ENCODE results near the gene PDE2A. TPM values are rescaled to one million over a fixed set of nuclear protein-coding genes. Genes with fewer than 3 reads are reported as not detected.

The PDE2A gene
- total and polyA plus RNA-seq, 10 of the 15 experiments (the other 5 are each of a cell fraction or from before 2014, with no cell fraction given) = 0.06 to 0.15 (median 0.11) TPM; not detected in 6

- DNase-seq (ENCODE audit: low read depth, low spot score) (no peak), FAIRE-seq (no peak), ATAC-seq (no peak)
- peaks cover 42 to 59% of the 10 kb centered on the region in 2 experiments for H3K36me3 ChIP-seq (ENCODE audit: control insufficient read depth in 2 of 2, insufficient read depth in 2 of 2, low read length in 1 of 2)
- H3K4me2 ChIP-seq (ENCODE audit: control insufficient read depth, insufficient read depth) = no peak overlapping the region
- H3K27ac ChIP-seq (ENCODE audit: control insufficient read depth, insufficient read depth) = no peak overlapping the region
- in situ Hi-C loops (cut with MboI) (no loop called here), intact Hi-C loops (cut with micrococcal nuclease; ENCODE audit: unreplicated experiment) (no loop called here)
- ChIA-PET RAD21 (ENCODE audit: unreplicated experiment) (no interaction called here), SMC1A (ENCODE audit: uncharacterized antibody, unreplicated experiment) (no interaction called here), CTCF (no interaction called here), POLR2A (no interaction called here)
- no peak overlapping the region for H2AFZ ChIP-seq (ENCODE audit: control insufficient read depth, low read depth, low read length)
- peaks cover 8% of the 10 kb centered on the region for H3K4me1 ChIP-seq (ENCODE audit: control insufficient read depth, insufficient read depth, low read length)
- no peak overlapping the region for H3K9ac ChIP-seq (ENCODE audit: control insufficient read depth, insufficient read depth, low read length)
- no peaks in the 10 kb centered on the region for H3K9me3 ChIP-seq (replicated peaks; ENCODE audit: control insufficient read depth, insufficient read depth, low read length)
- no peaks in the 10 kb centered on the region for H3K27me3 ChIP-seq (replicated peaks in 1 of 2; ENCODE audit: control insufficient read depth in 2 of 2, insufficient read depth in 2 of 2, low read length in 1 of 2)
- peak; percentile 50 for TF ChIP-seq POLR2A (IDR thresholded peaks at IDR 0.05; ENCODE audit: low read depth, low read length)
- TF ChIP-seq HDAC6 (IDR thresholded peaks at IDR 0.05; ENCODE audit: unreplicated experiment) = no peak
- no peaks in the 10 kb centered on the region for H4K20me1 ChIP-seq (ENCODE audit: control insufficient read depth, insufficient read depth)
- no TSS peak for BruUV-seq (replicated peaks)
- no peak overlapping the region for H3K4me3 ChIP-seq
- H3K79me2 ChIP-seq (ENCODE audit: control insufficient read depth, insufficient read depth, low read length) = no peaks in the 10 kb centered on the region
- WGBS (ENCODE audit: insufficient coverage, insufficient replicate concordance, low lambda C conversion rate, missing lambda C conversion rate) = 95% methylated on average over 42 of the region's 44 CpGs
Measured at GRCh38 chr11:72696866-72697700, 22.9 kb upstream of the PDE2A start.

GRCh38 chr11:72695354-72695753 lies 21.1 kb upstream of the PDE2A start:
- SMC1A ChIA-PET (ENCODE audit: uncharacterized antibody, unreplicated experiment) = no interaction called here
- Histone ChIP-seq H3K9me3 (replicated peaks; ENCODE audit: control insufficient read depth, insufficient read depth, low read length) (no peaks in the 10 kb centered on the region), H3K4me3 (no peak overlapping the region), H3K79me2 (ENCODE audit: control insufficient read depth, insufficient read depth, low read length) (no peaks in the 10 kb centered on the region), H3K27me3 (replicated peaks in 1 of 2; ENCODE audit: control insufficient read depth in 2 of 2, insufficient read depth in 2 of 2, low read length in 1 of 2) (no peaks in the 10 kb centered on the region), H3K27ac (ENCODE audit: control insufficient read depth, insufficient read depth) (no peak overlapping the region), H4K20me1 (ENCODE audit: control insufficient read depth, insufficient read depth) (no peaks in the 10 kb centered on the region), H3K36me3 (ENCODE audit: control insufficient read depth in 2 of 2, insufficient read depth in 2 of 2, low read length in 1 of 2) (peaks cover 51 to 52% of the 10 kb centered on the region in 2 experiments), H3K9ac (ENCODE audit: control insufficient read depth, insufficient read depth, low read length) (no peak overlapping the region), H3K4me2 (ENCODE audit: control insufficient read depth, insufficient read depth) (no peak overlapping the region), H3K4me1 (ENCODE audit: control insufficient read depth, insufficient read depth, low read length) (no peaks in the 10 kb centered on the region), H2AFZ (ENCODE audit: control insufficient read depth, low read depth, low read length) (no peak overlapping the region)
- BruUV-seq (replicated peaks) = no TSS peak
- 93% methylated on average over 7 of the region's 7 CpGs for WGBS (ENCODE audit: insufficient coverage, insufficient replicate concordance, low lambda C conversion rate, missing lambda C conversion rate)
- in situ Hi-C loops (cut with MboI) (no loop called here), intact Hi-C loops (cut with micrococcal nuclease; ENCODE audit: unreplicated experiment) (no loop called here)
- RAD21 ChIA-PET (ENCODE audit: unreplicated experiment) = no interaction called here
- CTCF ChIA-PET = no interaction called here
- POLR2A ChIA-PET = no interaction called here
- ATAC-seq (no peak), DNase-seq (ENCODE audit: low read depth, low spot score) (no peak), FAIRE-seq (no peak)
- TF ChIP-seq E2F4 (IDR thresholded peaks at IDR 0.05; ENCODE audit: low read depth, low read length) (no peak), CTCF (IDR thresholded peaks at IDR 0.05 in 2 of 3, conservative IDR thresholded peaks at IDR 0.05 in 1 of 3; ENCODE audit: control insufficient read depth in 2 of 3, extremely low read depth in 1 of 3, insufficient read depth in 1 of 3, low read depth in 3 of 3, low read length in 3 of 3) (no peak), STAT1 (conservative IDR thresholded peaks at IDR 0.05) (no peak), DPF2 (IDR thresholded peaks at IDR 0.05) (no peak), ZNF384 (IDR thresholded peaks at IDR 0.05; ENCODE audit: borderline replicate concordance, low read depth, low read length) (no peak), NRF1 (conservative IDR thresholded peaks at IDR 0.05; ENCODE audit: low read depth, low read length) (no peak), SMARCA5 (IDR thresholded peaks at IDR 0.05) (no peak), CHD1 (IDR thresholded peaks at IDR 0.05; ENCODE audit: low read depth, low read length) (no peak), JUNB (IDR thresholded peaks at IDR 0.05) (no peak), USF2 (IDR thresholded peaks at IDR 0.05; ENCODE audit: borderline replicate concordance, low read depth, low read length) (no peak), IRF4 (IDR thresholded peaks at IDR 0.05; ENCODE audit: low read depth, low read length) (no peak), IKZF2 (IDR thresholded peaks at IDR 0.05) (no peak), MYC (IDR thresholded peaks at IDR 0.05; ENCODE audit: insufficient read depth, insufficient read length, insufficient replicate concordance, low read length, severe bottlenecking) (no peak)
